ENCODE results near the gene GAB2.

- TF ChIP-seq CTCF (IDR thresholded peaks at IDR 0.05; ENCODE audit: poor library complexity): no peak
- no peak for TF ChIP-seq EZH2phosphoT487 (IDR thresholded peaks at IDR 0.05; ENCODE audit: low read depth, severe bottlenecking, unreplicated experiment)
- no peak for TF ChIP-seq EZH2 (IDR thresholded peaks at IDR 0.05; ENCODE audit: borderline replicate concordance)
Observed at GRCh38 chr11:78187366-78188285, 230.0 kb downstream of the GAB2 start.

Measured in hepatocyte (in vitro differentiated cells).